HEK293 (cell line): Measurements from ENCODE around the gene GNB5.

Experiments used
- CTCF ChIP-seq: fragments of 450-650 bp; formaldehyde crosslinking; IDR thresholded peaks from 2 replicates; pipeline ENCODE4 v1.5.1; 2016; ENCODE audit warnings: missing biosample characterization, missing genetic modification characterization
- PRDM4 ChIP-seq: fragments of 450-650 bp; formaldehyde crosslinking; IDR thresholded peaks from 2 replicates; pipeline ENCODE4 v1.5.1; 2017; ENCODE audit warnings: missing biosample characterization, missing genetic modification characterization
- PRDM6 ChIP-seq: fragments of 450-650 bp; formaldehyde crosslinking; IDR thresholded peaks from 2 replicates; pipeline ENCODE4 v1.5.1; 2017; ENCODE audit warnings: missing biosample characterization, missing genetic modification characterization
- RBAK ChIP-seq: fragments of 450-650 bp; formaldehyde crosslinking; IDR thresholded peaks from 2 replicates; pipeline ENCODE4 v1.5.1; 2016; ENCODE audit warnings: missing biosample characterization, missing genetic modification characterization
- ZFP37 ChIP-seq: fragments of 450-650 bp; formaldehyde crosslinking; IDR thresholded peaks from 2 replicates; pipeline ENCODE4 v1.5.1; 2016; ENCODE audit warnings: missing biosample characterization, missing genetic modification characterization
- ZNF148 ChIP-seq: fragments of 450-650 bp; formaldehyde crosslinking; IDR thresholded peaks from 2 replicates; pipeline ENCODE4 v1.5.0; 2017; ENCODE audit warnings: missing biosample characterization, missing genetic modification characterization, borderline replicate concordance
- ZNF16 ChIP-seq: fragments of 450-650 bp; formaldehyde crosslinking; IDR thresholded peaks from 2 replicates; pipeline ENCODE4 v1.5.1; 2016; ENCODE audit warnings: low read depth, missing biosample characterization, missing genetic modification characterization
- ZNF274 ChIP-seq, 2 experiments: fragments of 200-500 bp in 1 of 2; fragments of 450-650 bp in 1 of 2; sonication (Bioruptor generic) in 1 of 2; formaldehyde crosslinking in 1 of 2; IDR thresholded peaks; 2 replicates each; pipeline versions ENCODE4 v1.5.1 to v1.6.1; 2014 to 2016; ENCODE audit warnings: borderline replicate concordance in 1 of 2, inconsistent platforms in 1 of 2, low read length in 1 of 2, missing biosample characterization in 1 of 2, missing genetic modification characterization in 1 of 2
- ZNF585B ChIP-seq: fragments of 450-650 bp; formaldehyde crosslinking; IDR thresholded peaks from 2 replicates; pipeline ENCODE4 v1.5.1; 2016; ENCODE audit warnings: missing biosample characterization, missing genetic modification characterization

- no peak for TF ChIP-seq PRDM4 (tag by site-specific recombination)
- no peak for TF ChIP-seq ZNF585B (tag by site-specific recombination)
- no peak for TF ChIP-seq PRDM6 (tag by site-specific recombination)
- no peak for TF ChIP-seq ZNF148 (tag by site-specific recombination)
- no peak for TF ChIP-seq CTCF
- no peak for TF ChIP-seq RBAK (tag by site-specific recombination)
- TF ChIP-seq ZFP37, result no peak
- TF ChIP-seq ZNF274 (IDR thresholded peaks at IDR 0.05; ENCODE audit: low read length), result no peak
- TF ChIP-seq ZNF274 (tag by site-specific recombination; IDR thresholded peaks at IDR 0.05; ENCODE audit: borderline replicate concordance), result no peak
- TF ChIP-seq ZNF16, result no peak
These were observed 7.5 kb downstream of the GNB5 start for GRCh38 chr15:52183562-52184173.
